Measurements from ENCODE around the gene PERM1. TPM values are rescaled to one million over a fixed set of nuclear protein-coding genes. Genes with fewer than 3 reads are reported as not detected.

The PERM1 gene
- total and polyA plus RNA-seq, 4 donors, result 0.06 to 0.45 (median 0.15) TPM; not detected in 1

GRCh38 chr1:974687-975328, 7.1 kb downstream of the PERM1 start:
- H3K27me3 ChIP-seq (ENCODE audit: control insufficient read depth in 3 of 3, insufficient read depth in 3 of 3, low read length in 2 of 3), result peaks cover 0 to 31% (median 6%) of the 10 kb centered on the region in 3 donors
- WGBS, 2 donors, result 72 to 81% methylated on average over 17 of the region's 17 CpGs
- H3K4me1 ChIP-seq (ENCODE audit: control insufficient read depth in 5 of 5, insufficient read depth in 5 of 5, low read length in 5 of 5), result peaks cover 0 to 6% (median 0%) of the 10 kb centered on the region in 5 donors
- no peak overlapping the region for H3K4me3 ChIP-seq
- no peak for ATAC-seq (ENCODE audit: insufficient read depth, low FRiP score)
- H3K9me3 ChIP-seq (ENCODE audit: control insufficient read depth in 4 of 4, insufficient read depth in 3 of 4, low read length in 3 of 4), result no peaks in the 10 kb centered on the region
- no peak for DNase-seq
- TF ChIP-seq CTCF (IDR thresholded peaks at IDR 0.05; ENCODE audit: control extremely low read depth, extremely low read depth), result no peak
- no peak overlapping the region for H3K27ac ChIP-seq (ENCODE audit: low read depth in 1 of 2, low read length in 1 of 2)
- no peaks in the 10 kb centered on the region for H3K36me3 ChIP-seq (ENCODE audit: control insufficient read depth in 4 of 4, insufficient read depth in 4 of 4, low read length in 4 of 4)
- no peak overlapping the region for H3K9ac ChIP-seq (ENCODE audit: insufficient read depth in 1 of 2, low read length in 2 of 2)

- Histone ChIP-seq H3K27ac (ENCODE audit: low read depth in 1 of 2, low read length in 1 of 2) (no peak overlapping the region), H3K4me1 (ENCODE audit: control insufficient read depth in 5 of 5, insufficient read depth in 5 of 5, low read length in 5 of 5) (peaks cover 0 to 6% (median 0%) of the 10 kb centered on the region in 5 donors), H3K9me3 (ENCODE audit: control insufficient read depth in 4 of 4, insufficient read depth in 3 of 4, low read length in 3 of 4) (no peaks in the 10 kb centered on the region), H3K9ac (ENCODE audit: insufficient read depth in 1 of 2, low read length in 2 of 2) (no peak overlapping the region), H3K27me3 (ENCODE audit: control insufficient read depth in 3 of 3, insufficient read depth in 3 of 3, low read length in 2 of 3) (peaks cover 0 to 36% (median 11%) of the 10 kb centered on the region in 3 donors), H3K36me3 (ENCODE audit: control insufficient read depth in 4 of 4, insufficient read depth in 4 of 4, low read length in 4 of 4) (no peaks in the 10 kb centered on the region), H3K4me3 (no peak overlapping the region)
- ATAC-seq (ENCODE audit: insufficient read depth, low FRiP score) (no peak), DNase-seq (no peak)
- TF ChIP-seq CTCF (IDR thresholded peaks at IDR 0.05; ENCODE audit: control extremely low read depth, extremely low read depth), result no peak
- 85 to 88% methylated on average over 10 to 11 of the region's 11 CpGs for WGBS, 2 donors
Observed at GRCh38 chr1:974293-974640, 7.6 kb downstream of the PERM1 start.

- no peak for TF ChIP-seq CTCF (IDR thresholded peaks at IDR 0.05; ENCODE audit: control extremely low read depth, extremely low read depth)
- Histone ChIP-seq H3K4me1 (ENCODE audit: control insufficient read depth in 5 of 5, insufficient read depth in 5 of 5, low read length in 5 of 5) (peaks cover 0 to 6% (median 0%) of the 10 kb centered on the region in 5 donors), H3K9ac (ENCODE audit: insufficient read depth in 1 of 2, low read length in 2 of 2) (no peak overlapping the region), H3K4me3 (no peak overlapping the region), H3K27ac (ENCODE audit: low read depth in 1 of 2, low read length in 1 of 2) (no peak overlapping the region), H3K9me3 (ENCODE audit: control insufficient read depth in 4 of 4, insufficient read depth in 3 of 4, low read length in 3 of 4) (no peaks in the 10 kb centered on the region), H3K36me3 (ENCODE audit: control insufficient read depth in 4 of 4, insufficient read depth in 4 of 4, low read length in 4 of 4) (no peaks in the 10 kb centered on the region), H3K27me3 (ENCODE audit: control insufficient read depth in 3 of 3, insufficient read depth in 3 of 3, low read length in 2 of 3) (peaks cover 0 to 42% (median 16%) of the 10 kb centered on the region in 3 donors)
- ATAC-seq (ENCODE audit: insufficient read depth, low FRiP score) (no peak), DNase-seq (no peak)
- 77 to 88% methylated on average over 24 to 28 of the region's 28 CpGs for WGBS, 2 donors
Observed at GRCh38 chr1:973459-974292, 8.2 kb downstream of the PERM1 start.
